WTC11 (cell line): ENCODE results near the gene MAP1LC3C.

Experiments
- CTCF ChIP-seq: fragments of 200-600 bp; IDR thresholded peaks from 2 replicates; pipeline ENCODE4 v1.8.0; 2022; ENCODE audit warnings: antibody characterized with exemption
- ZNF121 ChIP-seq: sonication (generic); formaldehyde crosslinking; IDR thresholded peaks from 2 replicates; pipeline ENCODE4 v1.8.0; 2023; ENCODE audit warnings: missing genetic modification reagents

- TF ChIP-seq CTCF, result no peak
- no peak for TF ChIP-seq ZNF121 (CRISPR knock-in tag)
These were observed 20.1 kb upstream of the MAP1LC3C start for GRCh38 chr1:242019018-242019417.
